Breast epithelium (tissue), 4 donors: ENCODE measurements around the gene PYROXD2. TPM values are rescaled to one million over a fixed set of nuclear protein-coding genes. Genes with fewer than 3 reads are reported as not detected.

Experiments used
- DNase-seq, 2 donors: peaks; one replicate each; pipeline ENCODE4 v3.0.0-alpha.2; 2019; ENCODE audit warnings: low spot score in 2 of 2
- H3K27ac ChIP-seq, 2 donors: fragments of 200-600 bp; sonication (generic) in 1 of 2; one replicate each; pipeline ENCODE4 v1.5.1; 2016 to 2019; ENCODE audit warnings: mild to moderate bottlenecking in 1 of 2
- H3K27me3 ChIP-seq, 2 donors: fragments of 200-600 bp; sonication (generic) in 1 of 2; one replicate each; pipeline versions ENCODE4 v1.5.1 to v1.6.0; 2017 to 2019; ENCODE audit warnings: control low read depth in 1 of 2, mild to moderate bottlenecking in 1 of 2
- H3K36me3 ChIP-seq: fragments of 200-600 bp; one replicate; pipeline ENCODE4 v1.5.1; 2019
- H3K4me1 ChIP-seq, 2 donors: fragments of 200-600 bp; sonication (generic); one replicate each; pipeline ENCODE4 v1.5.1; 2016 to 2019; ENCODE audit warnings: control low read depth in 1 of 2
- H3K4me3 ChIP-seq, 3 donors: fragments of 200-600 bp; sonication (generic); 1 replicate in 2 of 3; 2 replicates in 1 of 3; pipeline ENCODE4 v1.5.1; 2016 to 2019; ENCODE audit warnings: mild to moderate bottlenecking in 3 of 3, moderate library complexity in 2 of 3
- H3K9me3 ChIP-seq, 2 donors: fragments of 200-600 bp; sonication (generic) in 1 of 2; one replicate each; pipeline ENCODE4 v1.5.1; 2016 to 2019; ENCODE audit warnings: control low read depth in 1 of 2
- POLR2A ChIP-seq: fragments of 450-650 bp; IDR thresholded peaks from one replicate; pipeline ENCODE4 v1.6.1; 2016; ENCODE audit warnings: antibody characterized with exemption, mild to moderate bottlenecking, moderate library complexity
- POLR2AphosphoS5 ChIP-seq, 3 donors: sonication (generic); formaldehyde crosslinking; IDR thresholded peaks; one replicate each; pipeline ENCODE4 v1.6.1; 2017; ENCODE audit warnings: antibody characterized with exemption in 3 of 3
- intact Hi-C: fragments of 100-400 bp; cut with DNase I; formaldehyde crosslinking; loops from one replicate; pipeline ENCODE4 v1.15.1; 2023; ENCODE audit warnings: low total_unique reads
- total RNA-seq, 3 donors: library from RNA; depleted of rRNA; stranded (reverse); fragments of >200 nt; gene quantifications; one replicate each; pipeline ENCODE4 v1.1.0, GENCODE V29; 2016
- TF ChIP-seq, protein P1 (sequence below), 3 donors: fragments of 450-650 bp; IDR thresholded peaks; one replicate each; pipeline ENCODE4 v1.5.1; 2016 to 2017; ENCODE audit warnings: antibody characterized with exemption in 3 of 3, mild to moderate bottlenecking in 3 of 3, moderate library complexity in 3 of 3

Gene PYROXD2
- total RNA-seq, 3 donors from 2014 or later, result 13.2 to 20.0 (median 17.4) TPM

DNA sequence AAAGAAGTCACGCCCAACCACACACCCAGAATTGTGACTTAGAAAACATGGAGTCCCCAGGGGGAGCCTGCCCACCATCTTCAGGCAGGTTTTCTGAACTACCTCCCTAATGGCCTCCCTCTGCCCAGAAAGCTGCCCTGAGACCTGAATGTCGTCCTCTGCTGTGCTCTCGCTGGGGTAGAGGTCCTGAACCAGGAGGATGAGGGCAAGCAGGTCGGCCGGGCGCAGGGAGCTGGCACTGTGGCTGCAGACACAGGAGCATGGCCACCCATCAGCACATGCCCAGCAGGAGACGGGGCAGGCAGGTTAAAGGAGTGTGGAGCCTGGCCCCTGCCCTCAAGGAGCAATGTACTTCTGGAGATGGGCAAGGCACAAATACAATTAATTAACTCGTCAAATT lies 15.4 kb upstream of the PYROXD2 start:
- Histone ChIP-seq H3K4me1 (no peaks in the 10 kb centered on the region), H3K27me3 (no peaks in the 10 kb centered on the region), H3K4me3 (no peak overlapping the region), H3K27ac (no peak overlapping the region), H3K9me3 (peaks cover 0 to 9% of the 10 kb centered on the region in 2 donors), H3K36me3 (no peaks in the 10 kb centered on the region)
- intact Hi-C loops, result no loop called here
- no peak for TF ChIP-seq POLR2A
- no peak for DNase-seq

DNA sequence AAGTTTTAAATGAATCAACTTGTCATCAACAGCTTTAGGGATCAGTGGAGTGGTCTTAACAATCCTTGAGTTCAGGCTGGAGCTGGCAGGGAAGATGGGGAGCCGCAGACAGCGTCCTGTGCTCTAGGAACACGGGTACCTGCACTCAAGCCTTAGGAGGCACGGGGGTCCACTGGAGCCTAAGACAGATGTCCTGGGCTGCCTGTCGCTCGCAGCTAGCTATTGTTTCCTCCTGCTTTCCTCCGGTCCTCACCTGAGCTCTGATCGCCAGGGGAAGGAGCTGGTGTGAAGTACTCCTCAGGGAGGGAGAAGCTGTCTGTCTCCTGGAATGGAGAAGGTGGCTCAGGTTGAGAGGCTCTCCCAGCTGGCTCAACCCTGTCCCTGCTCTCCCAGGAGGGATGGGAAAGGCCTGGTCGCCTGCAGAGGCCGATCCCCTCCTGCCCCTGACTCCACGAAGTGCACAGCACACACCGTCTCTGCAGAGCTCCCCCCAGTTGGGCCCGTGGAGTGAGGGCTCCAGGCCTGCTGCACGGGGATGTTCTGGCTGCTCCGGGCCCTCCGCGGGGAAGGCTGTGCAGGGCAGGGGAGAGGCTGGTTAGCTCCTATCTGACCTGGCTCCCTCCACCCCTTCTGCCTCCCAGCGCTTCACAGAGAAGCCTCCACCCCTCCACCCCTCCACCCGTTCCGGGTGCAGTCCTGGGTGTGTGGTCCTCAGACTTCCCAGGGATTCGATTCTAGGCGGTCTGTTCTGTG lies 14.5 kb upstream of the PYROXD2 start:
- DNase-seq, result no peak
- H3K9me3 ChIP-seq, result peaks cover 0 to 9% of the 10 kb centered on the region in 2 donors
- no peak for TF ChIP-seq POLR2A
- TF ChIP-seq, protein P1, sequence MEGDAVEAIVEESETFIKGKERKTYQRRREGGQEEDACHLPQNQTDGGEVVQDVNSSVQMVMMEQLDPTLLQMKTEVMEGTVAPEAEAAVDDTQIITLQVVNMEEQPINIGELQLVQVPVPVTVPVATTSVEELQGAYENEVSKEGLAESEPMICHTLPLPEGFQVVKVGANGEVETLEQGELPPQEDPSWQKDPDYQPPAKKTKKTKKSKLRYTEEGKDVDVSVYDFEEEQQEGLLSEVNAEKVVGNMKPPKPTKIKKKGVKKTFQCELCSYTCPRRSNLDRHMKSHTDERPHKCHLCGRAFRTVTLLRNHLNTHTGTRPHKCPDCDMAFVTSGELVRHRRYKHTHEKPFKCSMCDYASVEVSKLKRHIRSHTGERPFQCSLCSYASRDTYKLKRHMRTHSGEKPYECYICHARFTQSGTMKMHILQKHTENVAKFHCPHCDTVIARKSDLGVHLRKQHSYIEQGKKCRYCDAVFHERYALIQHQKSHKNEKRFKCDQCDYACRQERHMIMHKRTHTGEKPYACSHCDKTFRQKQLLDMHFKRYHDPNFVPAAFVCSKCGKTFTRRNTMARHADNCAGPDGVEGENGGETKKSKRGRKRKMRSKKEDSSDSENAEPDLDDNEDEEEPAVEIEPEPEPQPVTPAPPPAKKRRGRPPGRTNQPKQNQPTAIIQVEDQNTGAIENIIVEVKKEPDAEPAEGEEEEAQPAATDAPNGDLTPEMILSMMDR (IDR thresholded peaks at IDR 0.05), result no peak
- no peak for TF ChIP-seq POLR2AphosphoS5 (IDR thresholded peaks at IDR 0.05)
- H3K4me1 ChIP-seq, result no peaks in the 10 kb centered on the region
- no peak overlapping the region for H3K4me3 ChIP-seq
- H3K27ac ChIP-seq, result no peak overlapping the region
- intact Hi-C loops, result no loop called here
- no peaks in the 10 kb centered on the region for H3K36me3 ChIP-seq
- no peaks in the 10 kb centered on the region for H3K27me3 ChIP-seq

DNA sequence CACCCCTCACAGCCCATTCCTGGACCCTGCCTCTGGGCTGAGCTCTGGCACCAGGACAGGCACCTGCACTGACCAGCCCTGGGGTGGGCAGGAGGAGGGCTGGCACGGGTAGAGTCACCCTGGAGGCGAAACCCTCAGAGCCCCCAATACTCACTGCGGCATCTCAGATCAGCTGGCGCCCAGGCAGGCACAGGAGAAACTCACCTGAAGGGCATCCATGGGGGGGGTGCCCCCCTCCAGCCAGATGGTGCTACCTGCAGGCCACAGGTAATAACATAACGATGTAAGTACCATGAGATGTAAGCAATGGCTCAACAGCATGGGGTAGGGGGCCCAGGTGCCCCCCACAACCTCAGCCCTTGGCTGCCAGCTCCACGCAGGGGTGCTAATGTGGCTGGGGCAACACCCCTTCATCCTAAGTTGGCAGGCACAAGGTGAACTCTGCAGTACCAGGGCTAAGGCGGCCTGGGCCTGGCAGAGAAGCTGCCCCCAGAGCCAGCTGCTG lies 12.1 kb upstream of the PYROXD2 start:
- no peak overlapping the region for H3K4me3 ChIP-seq
- TF ChIP-seq POLR2AphosphoS5 (IDR thresholded peaks at IDR 0.05), result no peak
- TF ChIP-seq, protein P1 (IDR thresholded peaks at IDR 0.05), result no peak
- no peak for TF ChIP-seq POLR2A
- no peaks in the 10 kb centered on the region for H3K27me3 ChIP-seq
- no peaks in the 10 kb centered on the region for H3K36me3 ChIP-seq
- DNase-seq, result no peak
- intact Hi-C loops, result no loop called here
- no peaks in the 10 kb centered on the region for H3K4me1 ChIP-seq
- H3K27ac ChIP-seq, result no peak overlapping the region
- peaks cover 0 to under 1% of the 10 kb centered on the region in 2 donors for H3K9me3 ChIP-seq

DNA sequence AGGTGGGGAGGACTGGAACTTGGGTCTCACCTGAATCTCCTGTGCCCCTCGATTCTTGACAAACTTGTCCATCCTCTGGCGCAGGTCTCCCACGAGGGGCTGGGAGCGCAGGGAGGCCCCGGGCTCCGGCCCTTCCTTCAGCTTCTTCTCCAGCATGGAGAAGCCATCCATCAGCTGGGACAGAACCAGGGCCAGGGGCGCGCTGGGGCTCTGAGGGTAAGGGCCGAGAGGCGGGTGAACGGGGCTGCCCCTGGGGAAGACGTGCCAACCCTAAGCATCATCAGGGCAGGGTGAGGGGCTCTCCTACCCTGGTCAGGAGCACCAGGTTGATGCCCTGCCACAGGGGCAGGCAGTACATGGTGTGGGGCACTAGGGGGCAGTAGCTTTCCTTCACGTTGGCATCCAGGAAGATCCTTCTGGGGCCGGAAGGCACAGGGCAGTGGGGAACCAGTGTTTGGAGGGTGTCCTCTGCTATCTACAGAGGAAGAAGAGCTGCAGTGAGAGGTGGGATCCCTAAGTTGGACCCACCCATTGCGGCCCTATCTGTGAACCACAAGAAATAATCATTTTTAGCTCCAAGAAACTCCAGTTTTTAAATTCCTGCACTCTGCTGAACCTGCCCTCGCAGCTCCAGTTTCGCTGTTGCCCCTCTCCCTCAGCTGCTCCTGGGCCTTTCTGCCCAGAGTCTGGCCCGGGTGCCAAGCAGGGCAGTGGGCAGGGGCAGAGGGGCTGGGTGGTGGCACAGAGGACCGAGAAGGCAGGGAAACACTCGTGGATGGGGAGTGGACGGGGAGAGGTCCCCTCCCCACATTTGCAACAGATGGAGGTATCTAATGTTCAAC lies 10.8 kb upstream of the PYROXD2 start:
- H3K27ac ChIP-seq, result no peak overlapping the region
- no peaks in the 10 kb centered on the region for H3K27me3 ChIP-seq
- no peaks in the 10 kb centered on the region for H3K9me3 ChIP-seq
- no peak for TF ChIP-seq POLR2AphosphoS5 (IDR thresholded peaks at IDR 0.05)
- TF ChIP-seq, protein P1 (IDR thresholded peaks at IDR 0.05), result peak in 2 of 3 donors; percentile 25 to 39
- no peaks in the 10 kb centered on the region for H3K4me1 ChIP-seq
- DNase-seq, result no peak
- intact Hi-C loops, result no loop called here
- H3K4me3 ChIP-seq, result no peak overlapping the region
- H3K36me3 ChIP-seq, result no peaks in the 10 kb centered on the region

DNA sequence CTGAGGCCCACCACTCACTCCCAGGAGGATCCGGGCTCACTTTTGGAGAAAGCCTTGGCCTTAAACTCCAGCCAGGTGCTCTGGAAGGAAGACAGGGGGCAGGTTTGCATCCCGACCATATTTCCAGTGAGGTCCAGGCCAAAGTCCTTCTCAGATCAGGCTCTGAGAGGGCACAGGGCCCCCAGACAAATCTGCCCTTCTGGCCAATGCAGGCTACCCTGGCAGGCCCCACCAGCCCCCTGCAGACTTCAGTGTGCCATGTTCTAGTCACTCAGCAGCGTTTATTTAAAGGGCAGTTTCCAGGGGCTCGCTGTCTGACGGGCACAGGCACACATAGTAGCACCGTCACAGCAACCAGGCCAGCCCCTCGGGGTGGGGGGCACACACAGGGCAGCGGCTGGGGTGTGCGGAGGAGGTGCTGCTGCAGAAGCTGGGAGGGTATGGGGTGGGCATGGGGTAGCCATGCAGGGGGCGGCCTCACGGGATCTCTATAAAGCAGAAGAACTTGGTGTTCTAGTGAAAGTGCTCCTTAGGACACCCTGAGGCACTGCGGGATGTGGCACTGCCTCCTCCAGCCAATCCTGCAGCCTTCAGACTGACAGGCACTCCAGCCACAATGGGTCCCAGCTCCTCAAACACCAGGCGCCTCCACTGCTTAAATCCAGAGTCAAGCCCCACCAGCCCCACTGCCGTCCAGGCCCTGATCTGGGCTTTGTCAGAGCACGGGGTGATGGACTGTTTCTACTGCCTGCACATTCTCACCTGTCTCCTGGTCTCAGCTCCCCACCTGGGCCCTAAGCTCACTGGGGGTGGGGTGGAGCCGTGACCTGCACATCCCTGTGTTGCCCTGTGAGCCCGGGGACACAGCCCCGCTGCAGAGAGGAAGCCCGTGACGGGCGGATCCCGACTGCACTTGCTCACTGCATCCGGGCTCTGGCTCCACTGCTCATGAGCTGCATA lies 9.6 kb upstream of the PYROXD2 start:
- H3K27me3 ChIP-seq, result no peaks in the 10 kb centered on the region
- no peaks in the 10 kb centered on the region for H3K4me1 ChIP-seq
- H3K9me3 ChIP-seq, result no peaks in the 10 kb centered on the region
- no peak for DNase-seq
- H3K27ac ChIP-seq, result no peak overlapping the region
- H3K4me3 ChIP-seq, result no peak overlapping the region
- no peaks in the 10 kb centered on the region for H3K36me3 ChIP-seq
- TF ChIP-seq POLR2A, result no peak
- TF ChIP-seq POLR2AphosphoS5 (IDR thresholded peaks at IDR 0.05), result no peak
- TF ChIP-seq, protein P1 (IDR thresholded peaks at IDR 0.05), result no peak
- intact Hi-C loops, result no loop called here
